ENCODE results near the gene MYCBPAP. TPM values are rescaled to one million over a fixed set of nuclear protein-coding genes. Genes with fewer than 3 reads are reported as not detected.

Gene MYCBPAP
- polyA plus RNA-seq, 2 donors: 0.05 to 0.22 TPM

DNA sequence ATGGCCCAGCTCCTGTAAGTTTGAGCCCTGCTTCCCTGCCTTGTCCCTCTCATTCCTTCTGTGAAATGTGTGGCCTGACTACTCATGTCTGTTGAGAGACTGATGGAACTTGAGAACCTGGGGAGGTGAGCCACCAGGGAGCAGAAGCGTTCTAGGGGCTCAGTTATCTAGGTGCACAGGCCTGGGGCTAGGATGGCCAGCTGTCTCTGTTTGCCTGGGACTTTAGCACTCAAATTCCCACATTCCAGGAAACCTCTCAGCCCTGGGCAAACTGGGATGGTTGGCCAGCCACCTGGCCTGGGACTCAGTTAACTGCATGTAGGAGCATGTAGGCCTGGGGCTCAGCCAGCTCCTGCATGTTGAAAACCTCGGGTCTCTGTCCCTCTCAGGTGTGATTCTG is 15.0 kb downstream of the MYCBPAP start:
- Histone ChIP-seq H3K4me3 (ENCODE audit: low read depth in 1 of 2, low read length in 2 of 2) (no peak overlapping the region), H3K4me1 (ENCODE audit: control insufficient read depth in 2 of 2, insufficient read depth in 2 of 2, low read length in 1 of 2) (no peaks in the 10 kb centered on the region), H3K27me3 (ENCODE audit: control insufficient read depth in 1 of 2, insufficient read depth in 2 of 2, low read length in 2 of 2) (no peaks in the 10 kb centered on the region), H3K27ac (ENCODE audit: low read depth in 2 of 2, low read length in 1 of 2) (no peak overlapping the region), H3K9me3 (ENCODE audit: control insufficient read depth in 2 of 2, insufficient read depth in 1 of 2, low read depth in 1 of 2, low read length in 1 of 2) (no peaks in the 10 kb centered on the region), H3K36me3 (ENCODE audit: control insufficient read depth in 2 of 2, insufficient read depth in 2 of 2, low read length in 1 of 2) (no peaks in the 10 kb centered on the region)
- WGBS, 2 donors: 55 to 63% methylated on average over 2 of the region's 2 CpGs

DNA sequence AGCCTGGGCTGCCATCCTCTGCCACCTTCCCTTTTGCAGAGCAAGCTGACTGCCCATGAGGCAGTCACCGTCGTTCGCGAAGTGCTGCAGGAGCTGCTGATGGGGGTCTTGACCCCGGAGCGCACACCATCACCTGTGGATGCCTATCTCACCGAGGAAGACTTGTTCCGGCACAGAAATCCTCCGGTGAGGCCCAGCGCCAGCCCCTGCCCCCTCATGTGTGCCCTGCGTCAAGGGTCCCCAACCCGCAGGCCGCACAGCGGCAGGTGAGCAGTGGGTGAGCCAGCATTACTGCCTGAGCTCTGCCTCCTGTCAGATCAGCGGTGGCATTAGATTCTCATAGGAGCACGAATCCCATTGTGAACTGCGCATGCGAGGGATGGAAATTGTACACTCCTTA is 16.6 kb downstream of the MYCBPAP start:
- H3K36me3 ChIP-seq (ENCODE audit: control insufficient read depth in 2 of 2, insufficient read depth in 2 of 2, low read length in 1 of 2): no peaks in the 10 kb centered on the region
- H3K27ac ChIP-seq (ENCODE audit: low read depth in 2 of 2, low read length in 1 of 2): no peak overlapping the region
- no peak overlapping the region for H3K4me3 ChIP-seq (ENCODE audit: low read depth in 1 of 2, low read length in 2 of 2)
- H3K27me3 ChIP-seq (ENCODE audit: control insufficient read depth in 1 of 2, insufficient read depth in 2 of 2, low read length in 2 of 2): no peaks in the 10 kb centered on the region
- H3K4me1 ChIP-seq (ENCODE audit: control insufficient read depth in 2 of 2, insufficient read depth in 2 of 2, low read length in 1 of 2): no peaks in the 10 kb centered on the region
- H3K9me3 ChIP-seq (ENCODE audit: control insufficient read depth in 2 of 2, insufficient read depth in 1 of 2, low read depth in 1 of 2, low read length in 1 of 2): no peaks in the 10 kb centered on the region
- 94% methylated on average over 18 of the region's 18 CpGs for WGBS, 2 donors

DNA sequence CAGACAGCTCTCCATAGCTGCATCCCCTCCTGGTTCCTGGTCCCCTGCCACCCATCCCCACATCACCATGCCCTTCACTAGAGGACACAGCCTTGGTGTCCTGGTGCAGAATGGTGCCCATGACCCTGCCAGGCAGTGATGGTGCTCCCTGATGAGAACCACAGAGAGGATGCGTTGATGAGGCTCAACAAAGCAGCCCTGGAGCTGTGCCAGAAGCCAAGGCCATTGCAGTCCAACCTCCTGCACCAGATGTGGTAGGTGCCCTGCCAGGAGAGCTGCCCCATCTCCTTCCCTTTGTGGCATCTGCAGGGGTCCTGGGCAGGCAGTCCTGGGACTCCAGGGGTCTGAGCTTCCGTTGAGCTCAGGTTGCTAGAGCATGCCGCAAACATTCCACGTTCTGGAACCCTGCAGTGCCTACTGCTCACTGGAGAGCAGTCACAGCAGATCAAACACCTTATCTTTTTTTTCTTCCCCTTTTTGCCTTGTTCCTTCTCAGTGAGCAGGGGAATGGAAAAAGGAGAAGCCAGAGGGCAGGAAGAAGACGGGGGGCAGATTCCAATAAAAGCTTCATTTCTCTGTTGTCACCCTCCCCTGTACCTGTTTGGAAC is 19.0 kb downstream of the MYCBPAP start:
- Histone ChIP-seq H3K4me3 (ENCODE audit: low read depth in 1 of 2, low read length in 2 of 2) (no peak overlapping the region), H3K4me1 (ENCODE audit: control insufficient read depth in 2 of 2, insufficient read depth in 2 of 2, low read length in 1 of 2) (peaks cover 0 to 7% of the 10 kb centered on the region in 2 donors), H3K27me3 (ENCODE audit: control insufficient read depth in 1 of 2, insufficient read depth in 2 of 2, low read length in 2 of 2) (no peaks in the 10 kb centered on the region), H3K27ac (ENCODE audit: low read depth in 2 of 2, low read length in 1 of 2) (no peak overlapping the region), H3K36me3 (ENCODE audit: control insufficient read depth in 2 of 2, insufficient read depth in 2 of 2, low read length in 1 of 2) (no peaks in the 10 kb centered on the region), H3K9me3 (ENCODE audit: control insufficient read depth in 2 of 2, insufficient read depth in 1 of 2, low read depth in 1 of 2, low read length in 1 of 2) (no peaks in the 10 kb centered on the region)
- 57 to 71% methylated on average over 5 of the region's 5 CpGs for WGBS, 2 donors

DNA sequence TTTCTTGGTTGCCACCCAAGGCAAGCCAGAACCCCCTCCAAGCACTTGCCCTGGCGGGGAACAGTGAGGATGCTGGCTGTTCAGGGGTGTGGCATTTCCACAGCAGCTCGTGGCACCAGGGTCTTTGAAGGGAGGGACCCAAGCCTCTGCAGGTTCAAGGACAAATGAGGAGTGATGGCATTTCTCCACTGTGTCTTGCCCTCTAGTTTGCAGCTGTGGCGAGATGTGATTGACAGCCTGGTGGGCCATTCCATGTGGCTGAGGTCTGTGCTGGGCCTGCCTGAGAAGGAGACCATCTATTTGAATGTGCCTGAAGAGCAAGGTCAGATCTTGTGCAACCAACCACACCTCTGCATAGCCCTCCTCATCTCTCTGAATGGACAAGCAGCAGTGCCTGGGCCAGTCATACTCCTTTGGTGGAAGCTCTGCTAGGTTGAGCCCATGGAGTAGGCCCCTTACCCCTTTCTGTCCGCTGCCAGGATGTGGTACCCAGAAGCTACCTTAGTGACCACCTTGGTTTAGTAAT is 19.8 kb downstream of the MYCBPAP start:
- 53 to 90% methylated on average over 4 of the region's 4 CpGs for WGBS, 2 donors

DNA sequence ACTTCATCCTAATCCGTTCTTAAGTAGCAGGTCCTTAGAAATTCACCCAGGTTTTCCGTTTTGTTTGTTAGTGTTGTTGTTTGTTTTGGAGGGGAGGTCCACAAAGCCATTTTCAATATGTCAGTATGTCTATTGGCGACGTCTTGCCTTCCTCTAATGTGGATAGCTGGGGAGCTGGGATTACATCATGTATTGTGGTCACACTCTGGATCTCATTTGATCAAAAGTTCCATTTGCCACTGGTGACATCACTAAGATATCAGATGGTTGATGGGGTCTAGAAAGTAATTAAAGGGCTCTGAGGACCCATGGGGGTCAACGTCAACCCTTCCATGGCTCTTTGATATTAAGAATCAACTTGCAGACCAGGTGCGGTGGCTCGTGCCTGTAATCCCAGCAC is 21.6 kb downstream of the MYCBPAP start:
- Histone ChIP-seq H3K4me1 (ENCODE audit: control insufficient read depth in 2 of 2, insufficient read depth in 2 of 2, low read length in 1 of 2) (peaks cover 0 to 10% of the 10 kb centered on the region in 2 donors), H3K36me3 (ENCODE audit: control insufficient read depth in 2 of 2, insufficient read depth in 2 of 2, low read length in 1 of 2) (no peaks in the 10 kb centered on the region), H3K4me3 (ENCODE audit: low read depth in 1 of 2, low read length in 2 of 2) (no peak overlapping the region), H3K9me3 (ENCODE audit: control insufficient read depth in 2 of 2, insufficient read depth in 1 of 2, low read depth in 1 of 2, low read length in 1 of 2) (no peaks in the 10 kb centered on the region), H3K27me3 (ENCODE audit: control insufficient read depth in 1 of 2, insufficient read depth in 2 of 2, low read length in 2 of 2) (no peaks in the 10 kb centered on the region), H3K27ac (ENCODE audit: low read depth in 2 of 2, low read length in 1 of 2) (no peak overlapping the region)
- whole genome bisulfite sequencing, 2 donors: 89 to 92% methylated on average over 7 of the region's 7 CpGs

More for the DNA sequence above, 19.8 kb downstream of the MYCBPAP start:
- Histone ChIP-seq H3K36me3 (ENCODE audit: control insufficient read depth in 2 of 2, insufficient read depth in 2 of 2, low read length in 1 of 2) (no peaks in the 10 kb centered on the region), H3K4me1 (ENCODE audit: control insufficient read depth in 2 of 2, insufficient read depth in 2 of 2, low read length in 1 of 2) (peaks cover 0 to 9% of the 10 kb centered on the region in 2 donors), H3K27me3 (ENCODE audit: control insufficient read depth in 1 of 2, insufficient read depth in 2 of 2, low read length in 2 of 2) (no peaks in the 10 kb centered on the region), H3K4me3 (ENCODE audit: low read depth in 1 of 2, low read length in 2 of 2) (no peak overlapping the region), H3K9me3 (ENCODE audit: control insufficient read depth in 2 of 2, insufficient read depth in 1 of 2, low read depth in 1 of 2, low read length in 1 of 2) (no peaks in the 10 kb centered on the region), H3K27ac (ENCODE audit: low read depth in 2 of 2, low read length in 1 of 2) (no peak overlapping the region)

DNA sequence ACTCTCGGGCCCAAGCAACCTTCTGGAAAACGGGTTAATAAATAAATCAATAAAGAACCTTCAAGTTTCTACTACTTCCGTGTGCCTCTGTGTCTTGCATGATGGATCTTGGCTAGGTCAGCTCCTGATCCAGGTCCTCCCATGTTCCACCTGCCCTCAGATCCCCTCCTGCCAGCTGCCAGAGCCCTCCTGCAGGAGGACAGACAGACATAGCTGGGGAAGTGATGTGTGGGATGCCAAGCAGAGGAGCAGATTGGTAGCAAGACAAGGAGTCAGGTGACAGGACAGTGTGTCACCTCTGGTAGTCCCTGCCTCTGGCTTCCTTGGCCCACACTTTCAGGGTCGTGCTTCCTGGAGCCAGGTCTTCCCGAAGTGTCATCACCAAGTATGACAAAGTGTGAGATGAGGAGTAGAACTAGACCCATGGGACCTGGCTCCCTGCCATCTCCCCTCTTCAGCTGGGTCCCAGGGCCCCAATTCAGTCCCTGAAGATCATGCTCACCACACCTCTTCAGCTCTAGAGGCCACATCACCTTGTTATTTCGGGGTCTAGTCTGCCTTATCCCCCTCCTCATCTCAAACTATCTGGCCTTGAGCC is 23.3 kb downstream of the MYCBPAP start:
- peaks cover 0 to 15% of the 10 kb centered on the region in 2 donors for H3K4me1 ChIP-seq (ENCODE audit: control insufficient read depth in 2 of 2, insufficient read depth in 2 of 2, low read length in 1 of 2)
- no peaks in the 10 kb centered on the region for H3K27me3 ChIP-seq (ENCODE audit: control insufficient read depth in 1 of 2, insufficient read depth in 2 of 2, low read length in 2 of 2)
- H3K27ac ChIP-seq (ENCODE audit: low read depth in 2 of 2, low read length in 1 of 2): no peak overlapping the region

DNA sequence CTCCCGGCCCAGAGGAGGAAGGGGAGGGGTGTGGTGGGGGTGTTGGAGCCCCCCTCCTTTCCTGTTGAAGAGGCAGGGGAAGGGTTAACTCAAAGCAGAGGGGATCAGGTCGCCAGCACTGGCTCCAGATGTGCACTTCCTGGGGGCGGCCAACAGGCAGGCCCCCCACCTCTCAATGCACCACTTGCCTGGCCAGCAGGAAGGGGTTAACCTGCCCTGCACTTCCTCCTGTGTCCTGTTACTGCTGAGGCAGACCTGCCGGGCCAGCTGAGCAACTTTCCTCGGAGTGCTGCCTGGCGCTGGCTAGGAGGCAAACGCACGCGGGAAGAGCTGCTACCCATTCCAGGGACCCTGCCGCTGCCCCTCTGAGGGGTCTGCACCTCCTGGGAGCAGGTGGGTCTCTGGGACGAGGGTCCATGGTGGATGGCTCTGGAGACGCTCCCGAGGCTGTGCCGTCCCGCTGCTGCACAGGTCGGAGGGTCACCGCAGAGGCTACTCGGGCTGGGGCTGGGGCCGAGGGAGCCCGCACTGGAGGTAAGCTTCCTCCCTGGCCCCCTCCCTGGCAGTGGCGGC is 24.3 kb downstream of the MYCBPAP start, which contains the start of gene EPN3:
Gene EPN3, plus strand, starts transcription at position 284 of the 573 bp plus-strand sequence. CDS start 3,822 bp downstream, outside the sequence.
- Histone ChIP-seq H3K9me3 (ENCODE audit: control insufficient read depth in 2 of 2, insufficient read depth in 1 of 2, low read depth in 1 of 2, low read length in 1 of 2) (no peaks in the 10 kb centered on the region), H3K4me1 (ENCODE audit: control insufficient read depth in 2 of 2, insufficient read depth in 2 of 2, low read length in 1 of 2) (peaks cover 0 to 19% of the 10 kb centered on the region in 2 donors), H3K27ac (ENCODE audit: low read depth in 2 of 2, low read length in 1 of 2) (peak within 1 kb of the TSS; percentile 93 to 97), H3K36me3 (ENCODE audit: control insufficient read depth in 2 of 2, insufficient read depth in 2 of 2, low read length in 1 of 2) (peaks cover 0 to 11% of the 10 kb centered on the region in 2 donors), H3K4me3 (ENCODE audit: low read depth in 1 of 2, low read length in 2 of 2) (peak within 1 kb of the TSS; percentile 64 to 83), H3K27me3 (ENCODE audit: control insufficient read depth in 1 of 2, insufficient read depth in 2 of 2, low read length in 2 of 2) (no peaks in the 10 kb centered on the region)
- WGBS, 2 donors: 2% methylated on average over 21 of the region's 21 CpGs

More for the DNA sequence above, 23.3 kb downstream of the MYCBPAP start:
- Histone ChIP-seq H3K4me3 (ENCODE audit: low read depth in 1 of 2, low read length in 2 of 2) (no peak overlapping the region), H3K9me3 (ENCODE audit: control insufficient read depth in 2 of 2, insufficient read depth in 1 of 2, low read depth in 1 of 2, low read length in 1 of 2) (no peaks in the 10 kb centered on the region), H3K36me3 (ENCODE audit: control insufficient read depth in 2 of 2, insufficient read depth in 2 of 2, low read length in 1 of 2) (peaks cover 0 to 4% of the 10 kb centered on the region in 2 donors)
- 62 to 67% methylated on average over 6 of the region's 6 CpGs for WGBS, 2 donors

DNA sequence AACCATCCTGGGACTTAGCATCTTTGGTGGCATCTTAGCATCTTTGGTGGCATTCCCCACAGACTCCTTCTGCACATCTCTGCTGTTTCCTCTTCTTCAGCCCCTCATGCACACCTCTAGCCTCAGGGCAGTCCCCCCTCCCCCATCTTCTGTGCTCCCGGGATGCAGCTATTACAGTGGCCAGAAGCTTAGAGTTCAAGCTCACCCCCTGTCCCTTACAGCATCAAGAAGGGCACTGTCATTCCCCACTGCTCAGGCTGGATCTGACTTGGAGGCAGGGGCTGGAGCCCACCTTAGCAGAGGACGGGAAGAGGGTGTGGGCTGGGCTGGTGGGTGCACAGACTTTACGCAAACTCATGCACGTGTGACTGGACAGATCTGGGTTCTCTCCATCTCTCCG is 24.9 kb downstream of the MYCBPAP start:
- 13 to 15% methylated on average over 5 of the region's 5 CpGs for WGBS, 2 donors

DNA sequence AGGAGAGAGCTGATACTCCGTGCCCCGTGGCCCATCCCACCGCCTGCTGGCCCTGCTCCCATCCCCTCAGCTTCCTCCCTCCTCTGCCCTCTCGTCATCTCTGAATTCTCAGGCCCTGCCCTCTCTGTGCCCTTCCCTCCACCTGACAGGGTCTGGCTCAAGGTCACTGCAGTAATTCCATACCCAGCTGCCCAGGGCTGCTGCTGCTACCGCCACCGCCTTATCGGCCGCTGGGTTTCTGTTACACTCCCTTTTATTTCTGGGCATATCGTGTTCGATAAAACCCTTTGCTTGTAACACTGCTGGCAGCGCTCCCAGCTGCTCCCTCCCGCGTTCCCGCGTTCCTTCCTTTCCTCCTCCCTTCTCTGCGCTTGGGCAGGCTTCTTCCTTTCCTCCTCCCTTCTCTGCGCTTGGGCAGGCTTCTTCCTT is 25.5 kb downstream of the MYCBPAP start:
- WGBS, 2 donors: 2% methylated on average over 17 of the region's 17 CpGs
- Histone ChIP-seq H3K4me1 (ENCODE audit: control insufficient read depth in 2 of 2, insufficient read depth in 2 of 2, low read length in 1 of 2) (peaks cover 0 to 29% of the 10 kb centered on the region in 2 donors), H3K27me3 (ENCODE audit: control insufficient read depth in 1 of 2, insufficient read depth in 2 of 2, low read length in 2 of 2) (no peaks in the 10 kb centered on the region)

More for the DNA sequence above, 24.9 kb downstream of the MYCBPAP start:
- H3K27ac ChIP-seq (ENCODE audit: low read depth in 2 of 2, low read length in 1 of 2): peak overlapping the region; percentile 93 to 97
- no peaks in the 10 kb centered on the region for H3K27me3 ChIP-seq (ENCODE audit: control insufficient read depth in 1 of 2, insufficient read depth in 2 of 2, low read length in 2 of 2)
- H3K36me3 ChIP-seq (ENCODE audit: control insufficient read depth in 2 of 2, insufficient read depth in 2 of 2, low read length in 1 of 2): peaks cover 0 to 18% of the 10 kb centered on the region in 2 donors
- peaks cover 0 to 25% of the 10 kb centered on the region in 2 donors for H3K4me1 ChIP-seq (ENCODE audit: control insufficient read depth in 2 of 2, insufficient read depth in 2 of 2, low read length in 1 of 2)
- peak overlapping the region; percentile 64 to 83 for H3K4me3 ChIP-seq (ENCODE audit: low read depth in 1 of 2, low read length in 2 of 2)
- H3K9me3 ChIP-seq (ENCODE audit: control insufficient read depth in 2 of 2, insufficient read depth in 1 of 2, low read depth in 1 of 2, low read length in 1 of 2): no peaks in the 10 kb centered on the region

More for the DNA sequence above, 25.5 kb downstream of the MYCBPAP start:
- H3K36me3 ChIP-seq (ENCODE audit: control insufficient read depth in 2 of 2, insufficient read depth in 2 of 2, low read length in 1 of 2): peaks cover 0 to 22% of the 10 kb centered on the region in 2 donors
- peak overlapping the region; percentile 93 to 97 for H3K27ac ChIP-seq (ENCODE audit: low read depth in 2 of 2, low read length in 1 of 2)
- peak overlapping the region; percentile 64 to 83 for H3K4me3 ChIP-seq (ENCODE audit: low read depth in 1 of 2, low read length in 2 of 2)
- H3K9me3 ChIP-seq (ENCODE audit: control insufficient read depth in 2 of 2, insufficient read depth in 1 of 2, low read depth in 1 of 2, low read length in 1 of 2): no peaks in the 10 kb centered on the region
